Gastroesophageal sphincter (tissue), 4 donors: ENCODE results near the gene UTY. TPM values are rescaled to one million over a fixed set of nuclear protein-coding genes. Genes with fewer than 3 reads are reported as not detected.
"Not testable (repeated sequence)": the region's sequence is repeated elsewhere in the genome, so short reads cannot be mapped to it uniquely, and the experiment has no call there.

Experiments
- ATAC-seq: fragments of 150-250 bp; one replicate; pipeline ENCODE4 v1.9.1; 2016; ENCODE audit warnings: mild to moderate bottlenecking, moderate library complexity
- H3K27ac ChIP-seq, 4 donors: fragments of 200-600 bp; sonication (generic) in 3 of 4; 1 replicate in 3 of 4; 2 replicates in 1 of 4; pipeline ENCODE4 v1.5.1; 2016 to 2019
- H3K27me3 ChIP-seq: fragments of 200-600 bp; sonication (generic); one replicate; pipeline ENCODE4 v1.5.1; 2019
- H3K36me3 ChIP-seq, 2 donors: fragments of 200-600 bp; sonication (generic); one replicate each; pipeline ENCODE4 v1.5.1; 2019; ENCODE audit warnings: control low read depth in 1 of 2
- H3K4me1 ChIP-seq, 3 donors: fragments of 200-600 bp; sonication (generic); 1 replicate in 2 of 3; 2 replicates in 1 of 3; pipeline ENCODE4 v1.5.1; 2016 to 2019; ENCODE audit warnings: control low read depth in 2 of 3
- H3K4me3 ChIP-seq, 2 donors: fragments of 200-600 bp; sonication (generic); one replicate each; pipeline ENCODE4 v1.5.1; 2019; ENCODE audit warnings: mild to moderate bottlenecking in 1 of 2, moderate library complexity in 1 of 2
- H3K9me3 ChIP-seq, 3 donors: fragments of 200-600 bp; sonication (generic); one replicate each; pipeline ENCODE4 v1.5.1; 2017 to 2019; ENCODE audit warnings: control low read depth in 2 of 3
- EP300 ChIP-seq: sonication (generic); formaldehyde crosslinking; IDR thresholded peaks from one replicate; pipeline ENCODE4 v1.6.1; 2017; ENCODE audit warnings: antibody characterized with exemption, mild to moderate bottlenecking
- POLR2A ChIP-seq, 2 donors: fragments of 450-650 bp; IDR thresholded peaks; one replicate each; pipeline ENCODE4 v1.6.1; 2017; ENCODE audit warnings: antibody characterized with exemption in 2 of 2, mild to moderate bottlenecking in 2 of 2, moderate library complexity in 1 of 2
- POLR2AphosphoS5 ChIP-seq: sonication (generic); formaldehyde crosslinking; IDR thresholded peaks from one replicate; pipeline ENCODE4 v1.6.1; 2017; ENCODE audit warnings: antibody characterized with exemption
- WGBS, 2 donors: methylation state at CpG; one replicate each; pipeline ENCODE4 v1.1.5; 2018; ENCODE audit warnings: low coverage in 1 of 2; 5-methylcytosine and 5-hydroxymethylcytosine counted together
- total RNA-seq, 4 donors: library from RNA; depleted of rRNA; stranded (reverse); fragments of >200 nt; gene quantifications; one replicate each; pipeline ENCODE4 v1.1.0, GENCODE V29; 2016
- TF ChIP-seq, protein P1 (sequence below), 4 experiments: fragments of 200-600 bp in 2 of 4; fragments of 450-650 bp in 2 of 4; sonication (generic) in 1 of 4; IDR thresholded peaks; one replicate each; pipeline ENCODE4 v1.5.1; 2017 to 2019; ENCODE audit warnings: antibody characterized with exemption in 4 of 4, mild to moderate bottlenecking in 2 of 4, moderate library complexity in 2 of 4

Gene UTY
- total RNA-seq, 4 donors from 2014 or later = 0.07 to 58.7 (median 27.1) TPM; not detected in 1

DNA sequence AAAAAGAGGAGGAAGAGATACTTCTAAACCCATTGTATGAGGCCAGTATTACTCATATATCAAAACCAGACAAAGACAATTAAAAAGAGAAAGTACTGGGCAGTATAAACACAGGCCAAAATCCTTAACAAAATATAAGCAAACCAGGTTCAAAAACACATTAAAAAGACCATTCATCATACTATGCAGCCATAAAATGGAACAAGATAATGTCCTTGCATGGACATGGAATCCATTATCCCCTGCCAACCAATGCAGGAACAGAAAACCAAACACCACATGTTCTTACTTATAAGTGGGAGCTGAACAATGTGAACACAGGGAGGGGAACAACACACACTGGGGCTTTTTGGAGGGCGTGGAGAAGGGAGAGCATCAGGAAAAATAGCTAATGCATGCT, 188.6 kb downstream of the UTY start:
- 83% methylated on average over 1 of the region's 1 CpG; no CpG with 5 or more reads in 1 of the 2 donors for WGBS, 2 donors
- Histone ChIP-seq H3K27me3 (no peaks in the 10 kb centered on the region), H3K9me3 (peaks cover 0 to 15% (median 0%) of the 10 kb centered on the region in 3 donors), H3K4me3 (no peak overlapping the region), H3K36me3 (peaks cover 0 to 39% of the 10 kb centered on the region in 2 donors), H3K4me1 (no peaks in the 10 kb centered on the region), H3K27ac (peak overlapping the region in 1 of 4 donors; percentile 43)
- no peak for ATAC-seq
- TF ChIP-seq EP300 (no peak), POLR2A (IDR thresholded peaks at IDR 0.05) (no peak), POLR2AphosphoS5 (no peak)
- TF ChIP-seq, protein P1, sequence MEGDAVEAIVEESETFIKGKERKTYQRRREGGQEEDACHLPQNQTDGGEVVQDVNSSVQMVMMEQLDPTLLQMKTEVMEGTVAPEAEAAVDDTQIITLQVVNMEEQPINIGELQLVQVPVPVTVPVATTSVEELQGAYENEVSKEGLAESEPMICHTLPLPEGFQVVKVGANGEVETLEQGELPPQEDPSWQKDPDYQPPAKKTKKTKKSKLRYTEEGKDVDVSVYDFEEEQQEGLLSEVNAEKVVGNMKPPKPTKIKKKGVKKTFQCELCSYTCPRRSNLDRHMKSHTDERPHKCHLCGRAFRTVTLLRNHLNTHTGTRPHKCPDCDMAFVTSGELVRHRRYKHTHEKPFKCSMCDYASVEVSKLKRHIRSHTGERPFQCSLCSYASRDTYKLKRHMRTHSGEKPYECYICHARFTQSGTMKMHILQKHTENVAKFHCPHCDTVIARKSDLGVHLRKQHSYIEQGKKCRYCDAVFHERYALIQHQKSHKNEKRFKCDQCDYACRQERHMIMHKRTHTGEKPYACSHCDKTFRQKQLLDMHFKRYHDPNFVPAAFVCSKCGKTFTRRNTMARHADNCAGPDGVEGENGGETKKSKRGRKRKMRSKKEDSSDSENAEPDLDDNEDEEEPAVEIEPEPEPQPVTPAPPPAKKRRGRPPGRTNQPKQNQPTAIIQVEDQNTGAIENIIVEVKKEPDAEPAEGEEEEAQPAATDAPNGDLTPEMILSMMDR (IDR thresholded peaks at IDR 0.05) = no peak

DNA sequence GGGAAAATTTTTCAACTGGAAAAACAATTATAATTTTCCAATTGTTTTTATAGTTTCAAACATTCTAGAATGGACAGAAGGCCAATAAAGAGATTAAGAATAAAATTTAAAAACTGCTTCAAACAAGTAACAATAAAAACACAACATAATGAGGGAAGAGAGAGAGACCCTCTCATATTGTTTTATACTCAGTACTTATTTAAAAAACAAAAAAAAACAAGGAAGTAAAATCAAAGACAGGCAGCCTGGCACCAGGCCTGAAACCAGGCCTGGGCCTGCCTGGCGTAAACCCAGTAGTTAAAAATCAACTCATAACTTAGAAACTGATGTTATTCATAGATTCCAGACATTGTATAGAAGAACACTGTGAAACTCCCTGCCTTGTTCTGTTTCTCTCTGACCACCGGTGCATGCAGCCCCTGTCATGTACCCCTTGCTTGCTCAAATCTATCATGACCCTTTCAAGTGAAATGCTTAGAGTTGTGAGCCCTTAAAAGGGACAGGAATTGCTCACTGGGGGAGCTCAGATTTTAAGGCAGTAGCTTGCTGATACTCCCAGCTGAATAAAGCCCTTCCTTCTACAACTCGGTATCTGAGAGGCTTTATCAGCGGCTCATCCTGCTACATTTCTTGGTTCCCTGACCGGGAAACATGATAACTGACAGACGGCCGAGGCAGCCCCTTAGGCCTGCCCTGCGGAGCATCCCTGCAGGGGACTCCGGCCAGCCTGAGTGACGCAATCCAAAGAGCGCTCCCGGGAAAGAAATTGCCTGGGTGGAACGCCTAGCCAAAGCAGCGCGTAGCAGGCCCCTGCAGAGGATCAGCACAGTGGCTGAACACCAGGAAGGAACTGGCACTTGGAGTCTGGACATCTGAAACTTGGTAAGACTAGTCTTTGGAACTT, 197.4 kb downstream of the UTY start:
- H3K4me1 ChIP-seq, H3K27me3 ChIP-seq, ATAC-seq, H3K4me3 ChIP-seq, H3K9me3 ChIP-seq: not testable (repeated sequence)
- peaks cover 0 to 33% of the 10 kb centered on the region in 2 donors for H3K36me3 ChIP-seq
- WGBS, 2 donors = 40% methylated on average over 1 of the region's 15 CpGs; no CpG with 5 or more reads in 1 of the 2 donors
- peak overlapping the region in 1 of 4 donors; percentile 7 for H3K27ac ChIP-seq

DNA sequence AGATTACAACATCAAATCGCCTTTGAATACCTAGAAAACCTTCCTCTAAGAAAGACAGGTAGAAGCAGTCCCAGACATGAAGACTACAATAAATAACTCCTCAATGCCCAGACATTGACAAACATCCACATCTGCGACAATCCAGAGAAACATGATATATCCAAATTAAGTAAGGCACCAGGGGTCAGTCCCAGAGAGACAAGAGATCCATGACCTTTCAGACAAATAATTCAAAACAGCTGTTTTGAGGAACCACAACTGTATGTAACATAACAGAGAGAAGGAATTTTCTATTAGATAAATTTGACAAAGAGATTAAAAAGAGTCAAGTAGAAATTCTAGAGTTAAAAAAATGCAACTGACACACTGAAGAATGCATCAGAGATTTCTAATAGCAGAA, 200.3 kb downstream of the UTY start:
- Histone ChIP-seq H3K36me3 (peaks cover 0 to 22% of the 10 kb centered on the region in 2 donors), H3K4me1 (peaks cover 0 to 6% (median 0%) of the 10 kb centered on the region in 3 donors), H3K9me3 (no peaks in the 10 kb centered on the region), H3K27ac (no peak overlapping the region), H3K27me3 (no peaks in the 10 kb centered on the region), H3K4me3 (no peak overlapping the region)
- 100% methylated on average over 2 of the region's 2 CpGs; no CpG with 5 or more reads in 1 of the 2 donors for WGBS, 2 donors
- no peak for ATAC-seq
- TF ChIP-seq EP300 (no peak), POLR2AphosphoS5 (no peak), POLR2A (IDR thresholded peaks at IDR 0.05) (no peak)
- TF ChIP-seq, protein P1 (IDR thresholded peaks at IDR 0.05) = no peak

DNA sequence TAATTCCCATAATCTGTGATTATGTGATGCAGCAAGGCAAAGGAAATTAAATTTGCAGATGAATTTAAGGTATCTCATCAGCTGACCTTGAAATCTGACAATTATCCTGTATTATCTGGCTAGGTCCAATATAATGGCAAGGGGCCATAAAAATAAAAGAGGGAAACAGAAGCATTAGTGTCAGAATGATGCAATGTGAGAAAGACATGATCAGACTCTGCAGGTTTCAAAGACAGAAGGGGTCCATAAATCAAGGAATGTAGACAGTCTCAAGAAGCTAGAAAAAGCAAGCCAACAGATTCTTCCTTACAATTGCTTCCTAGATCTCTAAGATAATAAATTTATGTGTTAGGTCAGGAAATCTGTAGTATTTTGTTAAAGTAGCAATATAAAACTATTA, 208.1 kb downstream of the UTY start:
- TF ChIP-seq POLR2A (IDR thresholded peaks at IDR 0.05) (no peak), POLR2AphosphoS5 (no peak), EP300 (no peak)
- TF ChIP-seq, protein P1 (IDR thresholded peaks at IDR 0.05) = no peak
- Histone ChIP-seq H3K27ac (no peak overlapping the region), H3K27me3 (no peaks in the 10 kb centered on the region), H3K4me1 (no peaks in the 10 kb centered on the region), H3K36me3 (peaks cover 0 to 26% of the 10 kb centered on the region in 2 donors), H3K9me3 (no peaks in the 10 kb centered on the region), H3K4me3 (no peak overlapping the region)
- ATAC-seq = no peak

DNA sequence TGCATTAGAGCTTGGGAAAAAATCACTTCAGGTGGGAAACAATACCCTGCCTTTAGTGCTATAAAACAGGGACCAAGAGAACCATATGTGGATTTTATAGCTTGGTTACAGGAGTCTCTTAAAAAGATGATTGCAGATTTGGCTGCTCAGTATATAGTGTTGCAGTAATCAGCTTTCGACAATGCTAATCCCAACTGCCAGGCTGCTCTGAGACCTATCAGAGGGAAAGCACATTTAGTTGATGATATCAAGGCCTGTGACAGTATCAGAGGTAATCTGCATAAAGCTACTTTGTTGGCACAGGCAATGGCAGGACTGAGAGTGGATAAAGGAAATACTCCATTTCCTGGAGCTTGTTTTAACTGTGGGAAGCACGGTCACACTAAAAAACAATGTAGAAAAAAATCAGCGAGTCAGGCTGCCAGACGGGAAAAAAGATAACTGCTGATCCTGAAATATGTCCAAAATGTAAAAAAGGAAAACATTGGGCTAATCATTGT, 225.8 kb downstream of the UTY start:
- H3K27ac ChIP-seq, H3K27me3 ChIP-seq, H3K4me3 ChIP-seq, ATAC-seq, H3K4me1 ChIP-seq, H3K9me3 ChIP-seq: not testable (repeated sequence)
- peaks cover 0 to 31% of the 10 kb centered on the region in 2 donors for H3K36me3 ChIP-seq
- 38% methylated on average over 2 of the region's 4 CpGs; no CpG with 5 or more reads in 1 of the 2 donors for WGBS, 2 donors

DNA sequence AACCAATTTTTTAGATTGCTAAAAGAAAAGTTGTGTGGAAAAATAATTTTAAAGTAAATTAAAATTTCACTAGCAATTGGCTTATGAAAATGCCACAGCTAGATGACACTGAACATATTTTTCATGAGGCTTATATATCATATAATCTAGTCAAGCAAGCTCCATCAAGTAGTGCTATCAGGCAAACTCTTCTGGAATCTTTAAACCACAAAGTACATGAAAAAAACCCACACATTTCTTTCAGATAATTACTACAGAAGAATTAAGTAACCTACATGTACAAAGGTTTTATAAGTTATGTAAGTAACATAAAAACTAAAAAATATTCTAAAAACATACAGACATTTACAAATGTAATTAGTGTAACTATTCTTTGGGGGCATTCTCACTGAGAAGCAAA, 229.4 kb downstream of the UTY start:
- no peak overlapping the region for H3K27ac ChIP-seq
- H3K4me1 ChIP-seq = no peaks in the 10 kb centered on the region
- no peak for ATAC-seq
- no peaks in the 10 kb centered on the region for H3K27me3 ChIP-seq
- TF ChIP-seq EP300 (no peak), POLR2A (IDR thresholded peaks at IDR 0.05) (no peak), POLR2AphosphoS5 (no peak)
- TF ChIP-seq, protein P1 (IDR thresholded peaks at IDR 0.05) = no peak
- no peak overlapping the region for H3K4me3 ChIP-seq
- no peaks in the 10 kb centered on the region for H3K9me3 ChIP-seq
- peaks cover 0 to 10% of the 10 kb centered on the region in 2 donors for H3K36me3 ChIP-seq
